ENCODE results near the gene NIPAL3. TPM values are rescaled to one million over a fixed set of nuclear protein-coding genes. Genes with fewer than 3 reads are reported as not detected.

Gene NIPAL3
- 44.1 and 45.5 TPM in 2 replicates for total RNA-seq (2014; rRNA removed; shearing (Covaris generic); ENCODE audit: low replicate concordance)

GRCh38 chr1:24415334-24415909 is at the start of gene NIPAL3:
TSS of gene NIPAL3 (plus strand) at chr1:24415802. CDS start at chr1:24419548, 3,746 bp downstream.
- DNase-seq, result peak; percentile 99
- Histone ChIP-seq H3K9me3 (no peaks in the 10 kb centered on the region), H3K27me3 (no peaks in the 10 kb centered on the region), H3K4me3 (peak within 1 kb of the TSS; percentile 58), H3K36me3 (peaks cover 9% of the 10 kb centered on the region)

- Histone ChIP-seq H3K9me3 (peaks cover 11% of the 10 kb centered on the region), H3K4me3 (no peak overlapping the region), H3K36me3 (peaks cover 8% of the 10 kb centered on the region), H3K27me3 (no peaks in the 10 kb centered on the region)
- DNase-seq, result no peak
These were observed 48.9 kb upstream of the NIPAL3 start for GRCh38 chr1:24366707-24367106.

GRCh38 chr1:24369199-24369598 is 46.4 kb upstream of the NIPAL3 start:
- peak; percentile 70 for DNase-seq
- no peaks in the 10 kb centered on the region for H3K27me3 ChIP-seq
- peaks cover under 1% of the 10 kb centered on the region; the same call in 1 of the 2 replicates for H3K36me3 ChIP-seq
- H3K4me3 ChIP-seq, result no peak overlapping the region
- no peaks in the 10 kb centered on the region for H3K9me3 ChIP-seq

- Histone ChIP-seq H3K9me3 (no peaks in the 10 kb centered on the region), H3K36me3 (no peaks in the 10 kb centered on the region), H3K27me3 (no peaks in the 10 kb centered on the region), H3K4me3 (no peak overlapping the region)
- no peak for DNase-seq
These were observed 45.8 kb upstream of the NIPAL3 start for GRCh38 chr1:24369801-24370200.

- no peaks in the 10 kb centered on the region for H3K36me3 ChIP-seq
- no peak for DNase-seq
- no peaks in the 10 kb centered on the region for H3K27me3 ChIP-seq
- H3K9me3 ChIP-seq, result no peaks in the 10 kb centered on the region
- no peak overlapping the region for H3K4me3 ChIP-seq
These were observed 42.6 kb upstream of the NIPAL3 start for GRCh38 chr1:24373044-24373443.

GRCh38 chr1:24373710-24374109 is 41.9 kb upstream of the NIPAL3 start:
- no peaks in the 10 kb centered on the region for H3K9me3 ChIP-seq
- DNase-seq, result no peak
- no peak overlapping the region for H3K4me3 ChIP-seq
- H3K36me3 ChIP-seq, result no peaks in the 10 kb centered on the region
- H3K27me3 ChIP-seq, result no peaks in the 10 kb centered on the region

- Histone ChIP-seq H3K9me3 (no peaks in the 10 kb centered on the region), H3K36me3 (no peaks in the 10 kb centered on the region), H3K4me3 (no peak overlapping the region), H3K27me3 (no peaks in the 10 kb centered on the region)
- no peak for DNase-seq
These were observed 40.5 kb upstream of the NIPAL3 start for GRCh38 chr1:24374891-24375786.

- Histone ChIP-seq H3K9me3 (no peaks in the 10 kb centered on the region), H3K36me3 (no peaks in the 10 kb centered on the region), H3K27me3 (no peaks in the 10 kb centered on the region), H3K4me3 (no peak overlapping the region)
- DNase-seq, result peak; percentile 27
These were observed 35.8 kb upstream of the NIPAL3 start for GRCh38 chr1:24379733-24380315.

- no peak for DNase-seq
- no peaks in the 10 kb centered on the region for H3K36me3 ChIP-seq
- H3K4me3 ChIP-seq, result no peak overlapping the region
- no peaks in the 10 kb centered on the region for H3K9me3 ChIP-seq
- no peaks in the 10 kb centered on the region for H3K27me3 ChIP-seq
These were observed 35.1 kb upstream of the NIPAL3 start for GRCh38 chr1:24380508-24380907.

GRCh38 chr1:24381256-24381655 is 34.3 kb upstream of the NIPAL3 start:
- H3K36me3 ChIP-seq, result no peaks in the 10 kb centered on the region
- H3K27me3 ChIP-seq, result no peaks in the 10 kb centered on the region
- no peak overlapping the region for H3K4me3 ChIP-seq
- DNase-seq, result peak; percentile 57
- H3K9me3 ChIP-seq, result no peaks in the 10 kb centered on the region

- Histone ChIP-seq H3K27me3 (no peaks in the 10 kb centered on the region), H3K9me3 (no peaks in the 10 kb centered on the region), H3K36me3 (no peaks in the 10 kb centered on the region), H3K4me3 (no peak overlapping the region)
- no peak for DNase-seq
These were observed 33.4 kb upstream of the NIPAL3 start for GRCh38 chr1:24382165-24382577.

- H3K4me3 ChIP-seq, result no peak overlapping the region
- no peaks in the 10 kb centered on the region for H3K27me3 ChIP-seq
- DNase-seq, result no peak
- H3K9me3 ChIP-seq, result no peaks in the 10 kb centered on the region
- no peaks in the 10 kb centered on the region for H3K36me3 ChIP-seq
These were observed 32.1 kb upstream of the NIPAL3 start for GRCh38 chr1:24383381-24383940.

- H3K27me3 ChIP-seq, result no peaks in the 10 kb centered on the region
- no peaks in the 10 kb centered on the region for H3K9me3 ChIP-seq
- no peaks in the 10 kb centered on the region; the same call in 1 of the 2 replicates for H3K36me3 ChIP-seq
- no peak overlapping the region for H3K4me3 ChIP-seq
- peak; percentile 50 for DNase-seq
These were observed 31.1 kb upstream of the NIPAL3 start for GRCh38 chr1:24384251-24385090.

GRCh38 chr1:24385160-24385940 is 30.3 kb upstream of the NIPAL3 start:
- DNase-seq, result no peak
- no peaks in the 10 kb centered on the region for H3K9me3 ChIP-seq
- peaks cover 2% of the 10 kb centered on the region for H3K36me3 ChIP-seq
- H3K4me3 ChIP-seq, result no peak overlapping the region
- no peaks in the 10 kb centered on the region for H3K27me3 ChIP-seq

- DNase-seq, result no peak
- H3K4me3 ChIP-seq, result no peak overlapping the region
- peaks cover 7% of the 10 kb centered on the region for H3K36me3 ChIP-seq
- no peaks in the 10 kb centered on the region for H3K27me3 ChIP-seq
- no peaks in the 10 kb centered on the region for H3K9me3 ChIP-seq
These were observed 29.4 kb upstream of the NIPAL3 start for GRCh38 chr1:24386241-24386640.

GRCh38 chr1:24386931-24387330 is 28.7 kb upstream of the NIPAL3 start:
- H3K4me3 ChIP-seq, result no peak overlapping the region
- no peaks in the 10 kb centered on the region for H3K27me3 ChIP-seq
- no peaks in the 10 kb centered on the region for H3K9me3 ChIP-seq
- H3K36me3 ChIP-seq, result peaks cover 7% of the 10 kb centered on the region
- DNase-seq, result no peak
